ENCODE measurements around the gene PCBD2. TPM values are rescaled to one million over a fixed set of nuclear protein-coding genes. Genes with fewer than 3 reads are reported as not detected.
A peak's percentile ranks its signal among the peaks of the same experiment; 100 is the strongest.

Gene PCBD2
- total RNA-seq, 3 donors from 2014 or later (not counting 1 experiment from before 2014, with no cell fraction given): 7.6 to 11.5 (median 7.7) TPM

DNA sequence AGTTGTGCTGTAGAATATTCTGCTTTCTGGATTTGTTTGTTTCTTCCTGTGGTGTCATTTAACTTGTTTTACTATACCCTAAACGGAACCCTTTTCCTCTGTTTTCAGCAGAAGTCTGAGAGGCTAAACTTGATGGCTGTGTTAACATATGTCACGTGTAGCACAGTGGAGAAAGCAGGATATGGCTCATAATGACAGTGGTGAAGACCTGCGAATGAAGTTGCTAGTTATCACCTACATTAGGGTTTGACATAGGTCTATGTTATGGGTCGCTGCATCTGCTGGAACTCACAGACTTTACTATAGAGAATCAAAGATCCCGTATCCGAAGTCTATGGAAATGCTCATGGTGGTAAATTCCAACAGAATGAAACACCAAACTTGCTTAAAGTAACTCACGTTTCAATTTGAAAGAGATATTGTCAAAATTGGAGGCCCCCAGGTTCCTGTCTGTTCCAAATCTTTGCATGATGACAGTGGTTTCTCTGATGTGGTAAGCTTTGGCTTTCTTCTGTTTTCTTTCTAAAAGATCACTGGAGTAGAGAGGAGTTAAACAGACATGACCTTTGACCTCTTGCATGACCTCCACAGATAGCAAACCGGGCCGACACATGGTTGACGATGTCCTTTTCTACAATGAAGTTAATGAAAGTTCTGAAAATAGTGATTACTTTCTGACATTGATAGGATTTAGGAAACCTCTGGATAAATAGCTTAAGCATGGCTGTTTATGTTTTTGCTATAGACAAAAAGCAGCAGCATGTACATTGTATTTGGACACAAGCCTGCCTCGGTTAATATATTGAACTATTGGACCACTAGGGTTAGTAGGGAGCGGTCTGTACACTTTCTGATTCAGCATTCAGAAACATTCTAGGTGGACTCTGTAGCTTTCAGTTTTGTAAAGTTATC, 59.7 kb downstream of the PCBD2 start:
- H3K27ac Mint-ChIP-seq: peak overlapping the region in 1 of 2 donors; percentile 52
- no peaks in the 10 kb centered on the region for H3K27me3 Mint-ChIP-seq (ENCODE audit: low read depth in 2 of 2)
- no peaks in the 10 kb centered on the region for H3K9me3 Mint-ChIP-seq
- no peak overlapping the region for H3K4me3 ChIP-seq (ENCODE audit: low read length)
- H3K36me3 Mint-ChIP-seq: no peaks in the 10 kb centered on the region
- no peaks in the 10 kb centered on the region for H3K27me3 ChIP-seq (ENCODE audit: control insufficient read depth, insufficient read depth, low read length)
- no peak overlapping the region for H3K27ac ChIP-seq (ENCODE audit: low read length)
- peak in 1 of 2 donors; percentile 65 for DNase-seq
- peaks cover 5 to 9% of the 10 kb centered on the region in 2 donors for H3K4me1 Mint-ChIP-seq
- TF ChIP-seq, protein P1, sequence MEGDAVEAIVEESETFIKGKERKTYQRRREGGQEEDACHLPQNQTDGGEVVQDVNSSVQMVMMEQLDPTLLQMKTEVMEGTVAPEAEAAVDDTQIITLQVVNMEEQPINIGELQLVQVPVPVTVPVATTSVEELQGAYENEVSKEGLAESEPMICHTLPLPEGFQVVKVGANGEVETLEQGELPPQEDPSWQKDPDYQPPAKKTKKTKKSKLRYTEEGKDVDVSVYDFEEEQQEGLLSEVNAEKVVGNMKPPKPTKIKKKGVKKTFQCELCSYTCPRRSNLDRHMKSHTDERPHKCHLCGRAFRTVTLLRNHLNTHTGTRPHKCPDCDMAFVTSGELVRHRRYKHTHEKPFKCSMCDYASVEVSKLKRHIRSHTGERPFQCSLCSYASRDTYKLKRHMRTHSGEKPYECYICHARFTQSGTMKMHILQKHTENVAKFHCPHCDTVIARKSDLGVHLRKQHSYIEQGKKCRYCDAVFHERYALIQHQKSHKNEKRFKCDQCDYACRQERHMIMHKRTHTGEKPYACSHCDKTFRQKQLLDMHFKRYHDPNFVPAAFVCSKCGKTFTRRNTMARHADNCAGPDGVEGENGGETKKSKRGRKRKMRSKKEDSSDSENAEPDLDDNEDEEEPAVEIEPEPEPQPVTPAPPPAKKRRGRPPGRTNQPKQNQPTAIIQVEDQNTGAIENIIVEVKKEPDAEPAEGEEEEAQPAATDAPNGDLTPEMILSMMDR (IDR thresholded peaks at IDR 0.05): no peak
- no peak overlapping the region for H3K4me3 Mint-ChIP-seq
- intact Hi-C loops (cut with micrococcal nuclease): no loop called here
- H3K36me3 ChIP-seq (ENCODE audit: control insufficient read depth, insufficient read depth, low read length): peaks cover 4% of the 10 kb centered on the region
- no peaks in the 10 kb centered on the region for H3K9me3 ChIP-seq (ENCODE audit: control insufficient read depth, insufficient read depth, low read length)
- 72% methylated on average over 12 of the region's 12 CpGs for WGBS (ENCODE audit: insufficient coverage)
- ATAC-seq: peak; percentile 52 to 73 (median 66)
- no peaks in the 10 kb centered on the region for H3K4me1 ChIP-seq (ENCODE audit: control insufficient read depth, insufficient read depth, low read length)

DNA sequence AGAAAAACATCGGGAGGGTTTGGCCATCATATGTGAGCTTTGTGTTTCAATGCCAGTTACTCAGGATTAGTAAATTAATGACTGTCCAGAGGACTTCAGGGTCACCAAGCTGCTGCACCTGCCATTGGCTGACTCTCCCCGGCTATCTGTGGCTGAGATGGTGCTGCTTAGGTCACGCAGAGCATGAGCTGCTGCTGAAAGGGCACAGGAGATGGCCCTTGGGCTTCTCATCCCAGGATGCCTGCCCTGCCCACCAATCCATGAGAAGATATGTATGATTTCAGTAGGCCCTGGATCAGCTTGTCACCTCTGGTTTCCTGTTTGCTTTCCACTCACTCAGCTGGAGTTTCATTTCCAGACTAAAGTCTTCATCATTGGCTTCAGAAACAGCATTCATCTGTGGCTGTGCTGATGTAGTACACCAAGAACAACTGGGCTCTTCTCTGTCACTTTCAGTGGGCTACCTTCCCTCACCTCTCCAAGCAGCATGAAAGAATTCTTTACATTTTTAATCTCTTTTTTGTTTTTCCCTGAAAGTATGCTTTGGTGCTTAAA, 60.4 kb downstream of the PCBD2 start:
- Histone ChIP-seq H3K4me1 (ENCODE audit: control insufficient read depth, insufficient read depth, low read length) (no peaks in the 10 kb centered on the region), H3K36me3 (ENCODE audit: control insufficient read depth, insufficient read depth, low read length) (peaks cover 4% of the 10 kb centered on the region), H3K9me3 (ENCODE audit: control insufficient read depth, insufficient read depth, low read length) (no peaks in the 10 kb centered on the region), H3K27me3 (ENCODE audit: control insufficient read depth, insufficient read depth, low read length) (no peaks in the 10 kb centered on the region), H3K27ac (ENCODE audit: low read length) (no peak overlapping the region), H3K4me3 (ENCODE audit: low read length) (no peak overlapping the region)
- Mint-ChIP-seq H3K27ac (peak overlapping the region; percentile 2 to 25), H3K9me3 (no peaks in the 10 kb centered on the region), H3K4me1 (peaks cover 5 to 9% of the 10 kb centered on the region in 2 donors), H3K27me3 (ENCODE audit: low read depth in 2 of 2) (no peaks in the 10 kb centered on the region), H3K4me3 (no peak overlapping the region), H3K36me3 (no peaks in the 10 kb centered on the region)
- TF ChIP-seq, protein P1 (IDR thresholded peaks at IDR 0.05): no peak
- DNase-seq: no peak
- 96% methylated on average over 3 of the region's 3 CpGs for WGBS (ENCODE audit: insufficient coverage)
- intact Hi-C loops (cut with micrococcal nuclease): no loop called here
- no peak for ATAC-seq

DNA sequence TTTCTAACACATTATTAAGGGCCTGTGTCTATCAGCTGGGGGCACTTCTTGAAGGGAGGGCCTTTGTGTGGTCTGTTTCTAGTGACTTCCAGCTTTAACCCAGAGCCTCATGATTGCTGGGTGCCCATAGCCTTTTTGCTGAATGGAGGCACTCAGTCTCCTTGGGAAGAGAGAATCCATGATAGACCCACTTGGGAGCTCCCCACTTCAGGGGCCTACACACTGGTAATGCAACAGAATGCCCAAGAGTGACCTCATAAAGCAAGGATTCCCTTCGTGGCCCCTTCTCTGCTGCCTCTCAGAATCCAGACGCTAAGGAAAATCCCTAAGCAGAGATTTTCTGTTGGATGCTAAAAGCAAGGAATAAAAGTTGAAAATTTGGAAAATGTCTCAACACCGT, 62.7 kb downstream of the PCBD2 start, which contains the start of gene CATSPER3:
TSS of gene CATSPER3 (plus strand) at position 301 of the 400 bp plus-strand sequence. CDS start at position 386, 85 bp downstream.
- Mint-ChIP-seq H3K4me1 (peaks cover 5 to 9% of the 10 kb centered on the region in 2 donors), H3K4me3 (no peak within 1 kb of the TSS), H3K27ac (no peak within 1 kb of the TSS), H3K9me3 (no peaks in the 10 kb centered on the region), H3K36me3 (no peaks in the 10 kb centered on the region), H3K27me3 (ENCODE audit: low read depth in 2 of 2) (no peaks in the 10 kb centered on the region)
- no peak for ATAC-seq
- H3K9me3 ChIP-seq (ENCODE audit: control insufficient read depth, insufficient read depth, low read length): no peaks in the 10 kb centered on the region
- H3K4me1 ChIP-seq (ENCODE audit: control insufficient read depth, insufficient read depth, low read length): no peaks in the 10 kb centered on the region
- H3K27me3 ChIP-seq (ENCODE audit: control insufficient read depth, insufficient read depth, low read length): no peaks in the 10 kb centered on the region
- no peak for DNase-seq
- WGBS (ENCODE audit: insufficient coverage): 95% methylated on average over 3 of the region's 3 CpGs
- H3K4me3 ChIP-seq (ENCODE audit: low read length): no peak within 1 kb of the TSS
- H3K36me3 ChIP-seq (ENCODE audit: control insufficient read depth, insufficient read depth, low read length): peaks cover 3% of the 10 kb centered on the region
- TF ChIP-seq, protein P1 (IDR thresholded peaks at IDR 0.05): no peak
- no peak within 1 kb of the TSS for H3K27ac ChIP-seq (ENCODE audit: low read length)
- intact Hi-C loops (cut with micrococcal nuclease): no loop called here
